NCI-H524 treated with DMSO at 0.1 percent for 48 hours (cell line): ENCODE data around the gene GFRA4.

ENCODE experiments used
- DNase-seq: peaks from one replicate; lab custom pipeline; 2025; lab: John Stamatoyannopoulos, UW

The GFRA4 gene

DNA sequence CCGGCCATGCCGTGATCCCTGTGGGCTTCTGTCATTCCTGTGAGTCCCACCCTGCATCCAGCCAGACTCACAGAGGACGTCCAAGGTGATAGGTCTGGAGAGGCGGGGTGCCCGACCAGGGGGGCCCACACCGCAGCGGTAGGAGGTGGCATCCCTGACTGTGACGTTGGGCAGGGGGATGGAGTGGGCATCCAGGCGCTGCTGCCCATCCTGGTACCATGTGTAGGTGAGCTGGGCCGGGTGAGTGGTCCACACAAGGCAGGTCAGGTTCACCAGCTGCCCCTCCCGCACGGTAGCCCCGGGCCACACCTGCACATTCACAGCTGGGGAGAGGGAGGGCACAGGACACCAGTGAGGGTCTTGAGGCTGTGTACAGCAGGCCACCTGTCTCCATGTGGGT lies 30.2 kb upstream of the GFRA4 start:
- DNase-seq: no peak

DNA sequence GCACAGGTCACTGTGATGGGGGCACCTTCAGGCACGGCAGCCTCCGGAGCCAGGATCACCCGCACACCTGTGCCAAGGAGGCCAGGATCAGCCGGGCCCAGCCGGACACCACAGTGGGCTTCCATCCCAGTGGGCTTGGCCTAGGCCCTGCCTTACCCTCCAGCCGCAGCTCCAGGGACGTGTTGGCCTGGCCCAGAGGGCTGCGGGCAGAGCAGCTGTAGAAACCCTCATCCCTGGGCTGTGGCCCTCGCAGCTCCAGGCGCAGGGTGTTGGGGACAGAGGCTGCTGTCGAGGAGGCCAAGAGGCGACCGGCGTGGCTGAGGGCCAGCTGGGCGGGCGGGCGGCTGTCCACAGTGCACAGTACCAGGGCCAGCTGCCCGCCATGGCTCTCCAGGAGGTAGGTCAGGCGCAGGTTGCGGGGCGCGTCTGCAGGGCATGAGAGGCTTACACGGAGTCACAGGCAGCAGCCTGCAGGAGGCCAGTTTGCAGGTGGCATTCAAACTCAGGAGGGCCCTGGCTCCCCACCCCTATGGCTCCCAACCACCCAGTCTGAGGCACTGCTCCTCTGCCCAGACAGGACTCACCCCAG lies 29.6 kb upstream of the GFRA4 start:
- DNase-seq: no peak

DNA sequence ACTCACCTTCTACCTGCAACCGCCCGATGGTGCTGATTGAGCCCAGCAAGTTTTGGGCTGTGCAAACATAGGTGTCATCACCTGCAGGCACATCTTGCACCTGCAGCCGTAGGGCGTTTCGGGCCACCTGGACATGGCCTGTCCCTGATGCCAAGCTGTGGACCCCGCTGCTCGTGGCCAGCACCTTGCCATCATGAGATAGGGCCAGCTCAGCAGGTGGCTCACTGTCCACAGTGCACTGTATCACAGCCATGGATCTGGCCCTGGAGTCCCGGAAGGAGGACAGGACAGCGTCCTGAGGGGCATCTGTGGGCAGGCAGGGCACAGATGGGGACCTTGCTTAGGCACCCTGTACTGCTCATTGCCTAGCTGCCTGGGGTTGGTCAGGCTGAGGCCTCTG lies 28.7 kb upstream of the GFRA4 start:
- no peak for DNase-seq

DNA sequence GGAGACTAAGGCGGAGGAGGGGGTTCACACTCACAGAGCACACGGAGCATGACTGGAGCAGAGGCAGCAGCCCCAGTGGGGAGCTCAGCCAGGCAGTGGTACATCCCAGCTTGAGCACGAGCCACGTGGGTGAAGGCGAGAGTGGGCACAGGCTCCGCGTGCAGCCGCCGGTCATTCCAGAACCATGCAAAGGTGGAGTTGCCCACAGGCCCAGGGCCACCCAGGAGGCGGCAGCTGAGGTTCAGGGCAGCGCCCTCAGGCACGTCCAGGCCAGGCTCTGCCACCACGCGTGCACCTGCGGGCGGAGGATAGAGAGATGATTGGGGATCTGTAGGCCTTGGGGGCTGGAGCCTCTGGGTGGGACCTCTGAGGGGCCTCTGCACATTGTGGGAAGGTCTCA lies 28.1 kb upstream of the GFRA4 start:
- DNase-seq: no peak

DNA sequence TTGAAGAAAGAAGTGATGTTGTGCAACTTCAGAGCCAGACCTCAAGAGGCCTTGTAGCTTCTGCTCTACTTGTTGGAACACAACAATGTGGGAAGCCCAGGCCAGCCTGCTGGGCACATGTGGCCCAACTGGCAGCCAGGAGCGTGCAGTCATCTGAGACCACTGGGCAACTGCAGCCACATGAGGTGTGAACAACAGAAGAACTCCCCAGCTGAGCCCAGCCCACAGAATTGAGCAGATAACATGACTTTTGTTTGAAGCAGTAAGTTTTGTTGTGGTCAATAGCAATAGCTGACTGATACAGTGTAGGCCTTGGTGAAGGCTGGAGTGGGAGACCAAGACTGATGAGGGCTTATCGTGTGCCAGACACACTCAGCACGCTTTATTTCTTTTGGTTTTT lies 27.2 kb upstream of the GFRA4 start:
- DNase-seq: no peak

DNA sequence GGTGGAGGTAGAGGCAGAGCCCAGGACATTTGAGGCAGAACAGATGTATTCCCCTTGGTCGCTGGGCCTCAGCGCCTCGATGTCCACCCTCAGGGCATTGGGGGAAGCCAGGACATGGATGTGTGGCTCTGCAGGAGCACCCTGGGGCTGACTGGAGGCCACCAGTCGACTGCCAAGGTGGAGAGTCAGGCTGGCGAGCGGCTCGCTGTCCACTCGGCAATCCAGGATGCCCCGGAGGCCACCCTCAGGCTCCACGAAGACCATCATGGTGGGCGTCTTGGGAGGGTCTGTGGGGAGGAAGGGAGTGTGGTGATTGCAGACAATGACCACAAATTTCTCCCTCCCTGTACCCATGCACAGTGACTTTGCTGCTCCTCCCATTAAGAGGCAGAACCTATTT lies 26.8 kb upstream of the GFRA4 start:
- no peak for DNase-seq

DNA sequence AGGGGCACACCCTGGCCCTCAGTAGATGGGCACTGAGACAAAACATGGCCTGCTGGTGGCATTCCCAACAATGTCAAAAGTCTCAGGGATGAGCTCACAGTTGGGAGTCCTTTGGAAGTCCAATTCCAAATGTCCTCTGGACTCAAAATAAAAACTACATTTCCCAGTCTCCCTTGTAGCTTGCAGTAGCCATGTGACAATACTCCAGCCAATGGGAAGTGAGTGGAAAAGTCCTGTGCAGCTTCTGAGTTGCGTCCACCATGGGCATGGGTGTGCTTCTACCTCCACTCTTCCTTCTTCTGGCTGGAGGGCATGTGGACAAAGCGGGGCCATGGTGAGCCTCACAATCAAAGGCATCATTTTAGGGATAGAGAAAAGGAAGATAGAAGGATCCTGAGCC lies 24.5 kb upstream of the GFRA4 start:
- DNase-seq: no peak

DNA sequence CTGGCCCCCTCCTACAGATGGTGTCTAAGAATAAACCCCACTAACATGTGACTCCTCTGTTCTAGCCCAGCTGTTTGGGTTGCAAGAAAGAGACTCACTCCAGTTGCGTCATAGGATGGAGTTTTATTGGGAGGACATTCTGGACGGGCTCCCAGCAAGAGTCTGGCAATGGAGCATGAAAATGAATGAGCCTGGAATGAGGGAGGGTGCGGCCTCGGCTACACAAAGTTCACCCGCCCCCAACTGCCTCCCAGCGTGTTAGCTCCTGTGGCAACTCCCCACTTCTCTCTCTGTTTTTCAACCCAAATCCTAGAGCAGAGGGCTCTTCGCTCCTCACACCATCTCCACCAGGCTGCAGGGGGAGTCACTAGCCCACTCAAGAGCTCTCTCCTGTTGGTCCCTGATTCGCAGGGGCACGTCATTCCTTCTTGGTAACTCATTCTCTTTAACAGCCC lies 23.7 kb upstream of the GFRA4 start:
- peak; percentile 8 for DNase-seq

DNA sequence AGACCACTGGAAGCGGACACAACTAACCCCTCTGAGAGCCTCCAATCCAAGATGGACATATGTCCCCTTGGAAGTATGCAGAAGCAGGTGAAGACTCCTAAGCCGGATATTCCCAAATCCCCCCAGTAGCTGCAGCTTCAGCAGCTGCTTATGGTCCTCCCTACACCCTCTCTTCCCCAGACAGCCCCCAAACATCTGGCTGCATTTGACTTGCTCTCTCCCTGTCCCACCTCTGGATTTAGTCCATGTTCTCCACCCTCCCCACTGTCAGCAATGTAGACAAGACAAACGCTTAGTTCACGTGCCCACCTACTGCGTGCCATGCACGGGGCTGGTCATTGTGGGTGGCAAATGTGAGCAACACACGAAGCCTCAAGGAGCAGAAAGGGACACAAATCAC lies 23.2 kb upstream of the GFRA4 start:
- no peak for DNase-seq

DNA sequence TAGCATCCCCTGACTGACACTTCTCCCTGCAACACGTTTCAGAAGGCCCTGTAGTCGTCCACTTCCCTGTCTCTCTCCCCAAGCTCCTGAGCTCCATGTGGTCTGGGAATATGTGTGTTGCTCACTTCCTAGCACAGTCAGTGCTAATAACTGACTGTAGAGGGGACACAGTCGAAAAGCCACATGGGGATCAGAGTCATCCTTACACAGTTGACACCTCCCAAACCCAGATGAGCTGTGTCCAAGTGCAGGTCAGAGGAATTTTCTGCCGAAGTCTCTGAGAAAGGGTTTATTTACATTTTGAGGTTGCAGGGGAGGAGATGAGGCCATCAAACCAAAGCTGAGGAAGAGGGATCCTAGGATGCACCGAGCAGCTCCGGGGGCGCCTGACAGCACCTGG lies 22.1 kb upstream of the GFRA4 start:
- DNase-seq: no peak

DNA sequence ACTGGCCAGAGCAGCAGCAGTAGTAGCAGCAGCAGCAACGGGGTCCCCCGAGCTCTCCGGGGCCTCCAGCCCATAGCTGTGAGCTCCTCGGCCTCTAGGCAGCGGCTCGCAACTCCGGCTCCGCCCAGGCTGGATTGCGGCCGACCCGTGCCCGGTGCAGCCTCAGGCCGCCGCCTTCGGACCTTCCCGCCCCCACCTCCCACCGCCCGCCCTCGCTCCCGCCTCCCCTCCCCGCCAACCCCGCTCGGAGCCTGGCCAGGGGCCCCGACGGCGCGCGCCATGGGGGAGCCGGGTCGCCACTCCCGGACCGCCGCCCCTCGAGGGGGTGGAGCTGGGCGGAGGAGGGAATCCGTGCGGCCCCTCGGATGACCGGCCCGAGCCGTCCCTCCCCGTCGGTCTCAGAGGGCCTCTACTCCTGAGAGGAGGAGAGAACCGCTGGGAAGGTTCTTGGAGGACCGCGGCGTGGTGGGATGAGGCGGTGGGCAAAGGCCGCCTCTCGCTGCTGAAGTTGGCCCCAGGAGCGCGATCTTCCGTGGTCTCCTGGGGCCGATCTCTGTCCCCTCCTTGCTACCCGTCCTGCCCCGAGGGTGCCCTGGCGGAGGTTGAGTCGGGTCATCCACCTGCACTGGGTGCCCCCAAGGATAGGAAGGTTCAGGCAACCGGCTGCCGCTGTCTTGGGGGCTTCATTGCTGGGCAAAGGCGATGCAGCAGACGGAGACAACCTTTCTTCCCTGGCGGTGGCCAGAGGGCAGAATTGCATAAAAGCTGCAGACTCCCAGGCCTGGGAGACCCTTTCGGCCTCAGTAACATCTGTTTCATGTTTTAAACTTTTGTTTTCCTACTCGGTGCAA lies 19.0 kb upstream of the GFRA4 start, which contains the start of gene ADAM33:
Gene ADAM33 (minus strand): TSS at position 80 of the 851 bp plus-strand sequence. CDS start 6 bp downstream, at position 74.
- no peak for DNase-seq

DNA sequence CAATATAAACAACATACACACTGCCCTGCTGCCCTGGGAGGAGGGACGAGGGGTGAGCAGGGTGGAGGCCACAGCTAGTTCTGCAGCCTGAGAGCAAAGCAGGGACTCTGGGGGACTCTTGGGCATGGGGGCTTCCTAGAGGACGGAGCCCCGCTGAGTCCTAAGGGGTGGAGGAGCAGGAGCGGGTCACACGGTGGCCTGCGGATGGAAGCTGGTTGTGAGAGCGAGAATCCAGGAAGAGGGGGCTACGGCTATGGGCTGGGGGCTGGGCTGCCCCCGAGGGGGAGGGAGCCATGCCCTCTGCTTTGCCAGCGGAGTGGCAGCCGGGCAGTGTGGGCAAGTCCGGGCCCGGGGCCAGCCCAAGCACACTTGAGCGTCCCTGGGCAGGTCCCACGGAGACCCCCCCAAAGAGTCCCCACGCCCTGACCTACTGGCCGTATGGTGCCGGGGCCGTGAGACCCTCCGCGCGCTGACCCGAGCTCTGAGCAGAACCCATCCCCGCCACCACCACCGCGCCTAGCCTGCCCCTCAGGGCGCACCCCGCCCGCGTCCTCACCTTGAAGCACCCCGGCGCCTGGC lies 18.2 kb upstream of the GFRA4 start:
- no peak for DNase-seq

DNA sequence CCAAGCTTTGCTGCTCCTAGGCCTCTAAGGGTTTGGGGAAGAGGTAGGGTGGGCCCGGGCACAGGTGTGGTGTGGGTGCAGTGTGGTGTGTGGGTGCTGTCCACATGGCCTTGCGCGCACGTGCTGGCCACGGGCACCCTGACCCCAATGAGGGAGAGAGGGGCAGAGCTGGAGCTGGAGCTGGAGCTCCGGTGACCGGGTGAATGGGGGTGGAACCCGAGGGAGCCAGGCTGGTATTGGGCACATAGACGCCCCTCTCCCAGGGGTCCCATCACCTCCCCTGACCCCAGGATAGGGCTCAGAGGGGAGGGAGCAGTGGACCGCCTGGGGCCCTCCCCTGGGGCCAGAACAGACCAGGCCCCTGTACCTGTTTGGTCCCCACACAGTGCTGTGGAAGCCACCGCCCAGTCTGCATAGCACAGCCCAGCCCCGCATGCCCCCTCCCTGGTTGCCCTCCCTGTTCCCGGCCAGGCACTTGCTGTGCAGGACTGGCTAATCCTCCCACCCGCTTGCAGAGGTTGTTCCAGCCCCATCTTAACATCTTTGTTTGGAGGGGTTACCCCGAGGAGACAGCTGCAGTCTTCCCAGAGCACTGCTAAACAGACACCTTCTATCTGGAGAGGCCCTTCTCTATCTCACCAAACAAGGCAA lies 17.6 kb upstream of the GFRA4 start:
- DNase-seq: no peak

DNA sequence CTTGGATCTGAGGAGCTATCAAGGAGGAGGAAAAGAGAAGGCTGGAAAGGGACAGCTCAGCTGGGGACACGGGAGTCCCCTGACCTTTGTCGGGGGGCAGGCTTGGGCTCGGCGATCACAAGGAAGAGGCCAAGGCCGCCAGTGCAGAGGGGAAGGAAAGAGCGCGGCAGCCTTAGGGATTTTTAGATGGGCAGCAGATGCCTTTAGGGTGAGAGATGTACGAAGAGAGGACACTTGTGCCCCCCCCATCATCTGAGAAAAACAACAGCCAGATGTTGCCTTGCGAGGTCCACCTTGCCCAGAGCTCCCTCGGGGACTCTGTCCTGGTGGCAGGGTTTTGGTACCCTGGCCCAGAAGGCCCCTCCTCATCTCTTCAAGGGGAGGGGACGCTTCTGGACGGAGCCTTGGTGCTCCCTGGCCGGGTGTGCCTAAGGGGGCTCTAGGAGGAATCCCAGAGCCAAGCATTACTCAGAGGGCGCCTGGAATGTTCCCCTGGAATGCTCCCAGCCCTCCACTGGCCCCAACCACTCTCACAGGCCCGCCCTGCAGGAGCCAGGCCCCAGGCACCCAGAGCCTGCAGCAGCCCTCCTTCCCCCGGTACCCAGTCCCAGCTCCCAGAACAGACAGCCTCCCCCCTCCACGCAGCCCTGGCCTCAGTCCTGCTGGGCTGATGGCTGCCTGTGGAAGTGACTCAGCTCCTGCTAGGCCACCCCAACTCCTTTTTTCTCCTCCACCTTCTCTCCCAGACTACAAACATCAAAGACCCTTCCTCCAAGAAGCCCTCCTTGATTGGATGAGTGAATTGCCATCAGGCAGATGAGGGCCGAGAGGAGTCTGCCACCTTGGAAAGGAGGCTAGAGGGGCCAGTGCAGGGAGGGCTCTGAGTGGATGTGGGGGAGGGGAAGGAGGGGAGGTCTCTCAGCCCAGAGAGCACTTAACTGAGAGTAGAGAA lies 16.8 kb upstream of the GFRA4 start:
- no peak for DNase-seq

DNA sequence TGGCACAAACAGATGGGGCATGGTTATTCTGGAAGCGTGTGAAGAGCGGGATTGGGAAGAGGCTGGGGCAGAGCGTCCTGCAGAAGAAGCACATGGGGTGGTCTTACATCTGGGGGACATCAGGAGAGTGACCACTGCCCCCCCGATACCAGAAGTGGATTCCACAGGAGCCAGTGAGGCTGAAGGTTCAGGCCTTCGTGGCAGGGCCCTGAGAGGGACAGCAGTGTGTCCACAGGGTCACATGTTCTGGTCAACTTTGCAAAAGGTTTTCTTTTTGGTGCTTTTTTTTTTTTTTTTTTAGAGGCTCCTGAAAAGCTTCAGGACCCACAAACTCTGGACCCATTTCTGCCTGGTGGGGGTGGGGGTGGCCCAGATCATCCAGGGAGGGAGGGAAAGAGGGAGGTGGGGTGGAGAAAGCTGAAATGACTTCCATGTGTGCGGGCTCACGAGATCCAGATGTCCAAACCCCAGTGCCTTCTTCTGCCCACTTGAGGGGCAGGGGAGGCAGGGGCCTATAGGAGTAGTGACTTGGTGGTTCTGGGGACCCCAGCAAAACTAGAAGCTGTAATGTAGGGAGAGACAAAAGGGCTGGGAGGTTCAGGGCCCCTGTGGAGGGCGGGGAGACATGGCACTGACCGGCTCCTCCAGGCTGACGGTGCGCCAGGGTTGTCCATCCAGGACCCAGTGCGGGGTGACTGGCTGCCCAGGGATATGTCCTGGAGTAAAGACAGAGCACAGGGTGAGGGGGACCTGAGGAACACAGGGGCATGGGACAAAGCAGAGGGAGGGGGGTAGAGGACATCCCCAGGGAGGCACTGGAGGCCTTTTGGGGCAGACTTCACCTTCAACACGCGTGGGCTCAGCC lies 15.9 kb upstream of the GFRA4 start:
- no peak for DNase-seq

DNA sequence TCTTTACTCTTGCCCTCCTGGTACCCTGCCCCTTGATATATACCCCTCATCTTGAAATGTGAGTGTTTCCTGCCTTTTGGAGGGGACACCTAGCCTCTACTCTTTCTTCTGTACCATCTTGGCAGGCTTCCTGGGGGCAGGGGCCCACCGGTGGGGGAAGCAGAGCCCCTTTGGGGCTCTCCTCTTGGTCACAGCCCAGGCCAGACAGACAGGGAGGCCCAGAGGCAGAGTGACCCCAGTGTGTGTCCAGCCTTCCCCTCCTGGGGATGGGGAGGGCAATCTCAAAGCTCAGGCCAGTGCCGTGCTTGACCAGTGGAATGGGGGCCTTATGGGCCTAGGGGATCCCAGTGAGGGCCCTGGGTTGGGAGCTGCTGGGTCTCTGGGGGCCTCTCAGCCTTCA lies 15.0 kb upstream of the GFRA4 start:
- DNase-seq: no peak

DNA sequence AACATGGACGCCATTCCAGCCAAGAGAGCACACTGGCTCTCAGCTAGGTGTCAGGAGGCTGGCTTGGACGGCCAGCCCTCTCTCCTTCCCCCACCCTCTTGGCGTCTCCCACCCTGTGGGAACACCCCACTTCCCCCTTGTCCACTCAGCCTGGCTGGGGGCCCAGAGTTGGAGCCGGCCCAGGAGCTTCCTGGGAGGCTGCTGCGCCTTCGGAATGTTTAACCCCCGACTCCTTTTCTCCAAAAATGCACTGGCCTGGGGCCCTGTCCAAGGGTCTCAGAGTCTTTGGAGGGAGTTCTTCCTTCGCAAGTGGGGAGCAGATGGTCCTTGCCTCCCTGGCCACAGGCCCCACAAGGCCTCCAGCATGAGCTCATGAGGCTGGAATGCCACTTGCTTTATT lies 14.5 kb upstream of the GFRA4 start:
- no peak for DNase-seq

DNA sequence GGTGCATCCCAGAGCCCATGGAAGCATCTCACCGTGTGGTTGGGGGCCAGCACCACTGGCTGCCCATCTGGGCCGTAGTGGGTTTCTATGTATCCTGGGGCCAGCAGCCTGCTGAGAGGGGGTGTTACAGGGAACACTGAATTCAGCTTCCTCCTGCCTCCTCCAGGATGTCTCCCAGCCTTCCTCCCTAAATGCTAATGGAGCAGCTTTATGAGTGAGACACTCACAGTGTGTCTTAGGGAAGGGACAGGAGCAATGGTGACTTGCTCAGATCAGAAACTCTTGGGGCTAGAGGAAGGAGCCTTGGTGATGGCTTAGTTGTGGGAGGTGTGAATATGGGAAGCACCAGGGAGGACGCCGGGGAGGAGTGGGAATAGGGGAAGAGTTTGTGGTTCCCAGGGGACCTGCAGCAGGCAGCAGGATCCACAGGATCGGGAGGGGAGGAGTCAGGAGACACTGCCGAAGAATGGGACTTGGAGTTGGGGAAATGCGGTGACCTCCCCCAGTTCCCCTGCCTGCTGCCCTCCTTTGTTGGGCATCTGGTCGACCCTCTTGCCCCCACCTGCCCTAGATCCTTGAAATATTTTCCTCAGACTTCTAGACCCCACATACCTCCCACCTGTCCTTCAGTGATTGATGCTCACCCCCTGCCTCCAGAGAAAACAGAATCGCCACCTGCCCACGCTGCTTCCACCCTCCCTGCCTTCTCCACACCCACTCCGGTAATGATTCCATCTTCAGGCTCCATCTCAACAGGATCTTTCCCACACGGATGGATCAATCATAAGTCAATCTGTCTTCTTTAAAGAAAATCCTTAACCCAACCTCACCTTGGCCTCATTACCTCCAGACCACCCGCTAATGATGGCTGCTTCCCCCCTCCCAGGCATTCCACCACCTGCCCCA lies 12.0 kb upstream of the GFRA4 start:
- no peak for DNase-seq

DNA sequence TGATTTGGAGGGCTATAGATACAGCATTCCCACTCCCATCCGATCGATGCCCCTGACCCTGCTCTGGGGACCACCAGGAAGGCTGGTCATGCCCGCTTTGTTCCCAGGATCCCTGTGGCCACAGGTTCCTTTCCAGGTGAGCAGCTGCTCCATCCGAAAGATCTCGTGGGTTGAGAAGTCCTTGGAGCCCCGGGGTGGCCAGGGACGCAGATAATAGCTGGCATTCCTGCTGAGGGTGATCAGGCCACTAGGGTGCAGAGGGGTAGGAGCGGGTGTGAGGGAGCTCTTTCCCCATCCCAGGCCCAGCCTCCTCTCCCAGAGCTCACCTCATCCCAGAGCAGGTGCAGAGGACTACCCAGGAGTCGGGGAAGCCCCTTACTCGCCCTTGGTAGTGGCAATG lies 11.2 kb upstream of the GFRA4 start:
- no peak for DNase-seq
